Prostate gland (tissue), 2 donors: ENCODE measurements around the gene RNASE3. TPM values are rescaled to one million over a fixed set of nuclear protein-coding genes. Genes with fewer than 3 reads are reported as not detected.

Experiments used
- DNase-seq: peaks from one replicate; pipeline ENCODE4 v3.0.0-alpha.2; 2019; ENCODE audit warnings: low spot score
- H3K27ac ChIP-seq, 2 donors: fragments of 200-600 bp; sonication (generic); 2 replicates each; pipeline ENCODE4 v1.5.1; 2017 to 2019
- H3K27me3 ChIP-seq: fragments of 200-600 bp; sonication (generic); replicated peaks from 2 replicates; pipeline ENCODE4 v1.5.1; 2019; ENCODE audit not compliant: insufficient read depth
- H3K36me3 ChIP-seq, 2 donors: fragments of 200-600 bp; sonication (generic); 1 replicate in 1 of 2; 2 replicates in 1 of 2; pipeline versions ENCODE4 v1.5.1 to v1.8.1; 2017 to 2019
- H3K4me1 ChIP-seq: fragments of 200-600 bp; sonication (generic); replicated peaks from 2 replicates; pipeline ENCODE4 v1.5.1; 2019
- H3K4me3 ChIP-seq, 2 donors: fragments of 200-600 bp; sonication (generic); 2 replicates each; pipeline ENCODE4 v1.5.1; 2017 to 2019
- H3K9me3 ChIP-seq: fragments of 200-600 bp; sonication (generic); 2 replicates; pipeline ENCODE4 v1.5.1; 2017
- CTCF ChIP-seq, 4 experiments: fragments of 200-600 bp in 2 of 4; fragments of 450-650 bp in 2 of 4; sonication (generic) in 2 of 4; IDR thresholded peaks; 1 replicate in 3 of 4; 2 replicates in 1 of 4; pipeline ENCODE4 v1.5.1; 2016 to 2019; ENCODE audit warnings: antibody characterized with exemption in 4 of 4, mild to moderate bottlenecking in 2 of 4, moderate library complexity in 2 of 4
- POLR2A ChIP-seq: fragments of 450-650 bp; IDR thresholded peaks from one replicate; pipeline ENCODE4 v1.6.1; 2016; ENCODE audit warnings: antibody characterized with exemption, mild to moderate bottlenecking
- POLR2AphosphoS5 ChIP-seq: sonication (generic); formaldehyde crosslinking; IDR thresholded peaks from one replicate; pipeline ENCODE4 v1.6.1; 2017; ENCODE audit warnings: antibody characterized with exemption
- WGBS: methylation state at CpG from one replicate; pipeline ENCODE4 v1.1.5; 2018; 5-methylcytosine and 5-hydroxymethylcytosine counted together
- intact Hi-C: fragments of 100-400 bp; cut with DNase I; formaldehyde crosslinking; loops from one replicate; pipeline ENCODE4 v1.14.2; 2022
- total RNA-seq, 2 donors: library from RNA; depleted of rRNA; stranded (reverse); fragments of >200 nt; gene quantifications; one replicate each; pipeline ENCODE4 v1.1.0, GENCODE V29; 2016

The RNASE3 gene
- total RNA-seq, 2 donors from 2014 or later = not detected

GRCh38 chr14:20934148-20934762 is 43.1 kb downstream of the RNASE3 start:
- Histone ChIP-seq H3K9me3 (no peaks in the 10 kb centered on the region), H3K27me3 (no peaks in the 10 kb centered on the region), H3K27ac (no peak overlapping the region), H3K36me3 (no peaks in the 10 kb centered on the region), H3K4me3 (no peak overlapping the region), H3K4me1 (no peaks in the 10 kb centered on the region)
- intact Hi-C loops = no loop called here
- WGBS = 44% methylated on average over 18 of the region's 18 CpGs
- no peak for TF ChIP-seq POLR2AphosphoS5
- no peak for TF ChIP-seq POLR2A
- peak in 1 of 4 experiments; percentile 29 for TF ChIP-seq CTCF (IDR thresholded peaks at IDR 0.05)
- no peak for DNase-seq

- no peaks in the 10 kb centered on the region for H3K27me3 ChIP-seq
- no peaks in the 10 kb centered on the region for H3K4me1 ChIP-seq
- no peak for TF ChIP-seq POLR2AphosphoS5
- no peak for TF ChIP-seq CTCF (IDR thresholded peaks at IDR 0.05)
- no peak for TF ChIP-seq POLR2A
- no peak for DNase-seq
- WGBS = 84% methylated on average over 5 of the region's 5 CpGs
- intact Hi-C loops = no loop called here
- no peaks in the 10 kb centered on the region for H3K9me3 ChIP-seq
- no peak overlapping the region for H3K27ac ChIP-seq
- no peaks in the 10 kb centered on the region for H3K36me3 ChIP-seq
- H3K4me3 ChIP-seq = no peak overlapping the region
These were observed 44.3 kb downstream of the RNASE3 start for GRCh38 chr14:20935303-20935984.

Other genes starting within 250 kb of the RNASE3 start
- not detected for gene OR6S1, start 249.7 kb upstream of the RNASE3 start, total RNA-seq
- 100 to 1,000 TPM in 1 of 2 donors, 10 to 100 TPM in 1; 71.6 to 150 TPM for gene RNASE4, start 206.8 kb upstream of the RNASE3 start, total RNA-seq
- gene ANG, start 202.6 kb upstream of the RNASE3 start, total RNA-seq = 10 to 100 TPM; 58.6 to 78.2 TPM
- not detected for gene EDDM3A, start 145.5 kb upstream of the RNASE3 start, total RNA-seq
- gene EDDM3B, start 123.0 kb upstream of the RNASE3 start, total RNA-seq = not detected
- 10 to 100 TPM in 1 of 2 donors, 1 to 10 TPM in 1; 9.3 to 12.8 TPM for gene RNASE6, start 110.1 kb upstream of the RNASE3 start, total RNA-seq
- 1,000 to 10,000 TPM in 1 of 2 donors, 10 to 100 TPM in 1; 30.1 to 3,158 TPM for gene RNASE1, start 88.5 kb upstream of the RNASE3 start, total RNA-seq
- under 1 TPM; 0.46 to 0.91 TPM for gene RNASE2, start 64.1 kb downstream of the RNASE3 start, total RNA-seq
- 10 to 100 TPM; 60.3 to 74.5 TPM for gene METTL17, start 98.6 kb downstream of the RNASE3 start, total RNA-seq
- 10 to 100 TPM in 1 of 2 donors, 1 to 10 TPM in 1; 1.7 to 20.1 TPM for gene SLC39A2, start 107.9 kb downstream of the RNASE3 start, total RNA-seq
- gene NDRG2, start 133.7 kb downstream of the RNASE3 start, total RNA-seq = 100 to 1,000 TPM; 230 to 304 TPM
- 1 to 10 TPM in 1 of 2 donors, not detected in 1; 9.4 TPM for gene TPPP2, start 138.8 kb downstream of the RNASE3 start, total RNA-seq
- under 1 TPM in 1 of 2 donors, not detected in 1; 0.57 TPM for gene RNASE13, start 143.4 kb downstream of the RNASE3 start, total RNA-seq
- gene RNASE7, start 151.0 kb downstream of the RNASE3 start, total RNA-seq = under 1 TPM in 1 of 2 donors, not detected in 1; 0.74 TPM
- not detected for gene RNASE8, start 166.4 kb downstream of the RNASE3 start, total RNA-seq
- 10 to 100 TPM; 12.4 to 37.7 TPM for gene ARHGEF40, start 178.9 kb downstream of the RNASE3 start, total RNA-seq
- gene ZNF219, start 207.3 kb downstream of the RNASE3 start, total RNA-seq = 10 to 100 TPM; 56.8 to 89.8 TPM
- gene TMEM253, start 209.7 kb downstream of the RNASE3 start, total RNA-seq = not detected